ENCODE results near the gene VAT1. TPM values are rescaled to one million over a fixed set of nuclear protein-coding genes. Genes with fewer than 3 reads are reported as not detected.
"Not testable (repeated sequence)": the region's sequence is repeated elsewhere in the genome, so short reads cannot be mapped to it uniquely, and the experiment has no call there.

VAT1 gene
- total and polyA plus RNA-seq, 9 of the 15 experiments (the other 6 are each of a cell fraction or from before 2014, with no cell fraction given): 29.4 to 153 (median 66.7) TPM

GRCh38 chr17:42979511-42980273 is 42.5 kb downstream of the VAT1 start, which contains the start of gene PTGES3L (continued):
- TF ChIP-seq ZNF280A (IDR thresholded peaks at IDR 0.05; ENCODE audit: low read depth, partially characterized antibody): no peak
- no peak for TF ChIP-seq HOXB6 (CRISPR knock-in tag; IDR thresholded peaks at IDR 0.05; ENCODE audit: borderline replicate concordance)
- TF ChIP-seq ZFX (CRISPR knock-in tag; IDR thresholded peaks at IDR 0.05): peak; percentile 36; the same call in 1 of the 2 replicates
- no peak for TF ChIP-seq MBD2 (IDR thresholded peaks at IDR 0.05; ENCODE audit: borderline replicate concordance, low read depth)
- TF ChIP-seq ZNF347 (CRISPR knock-in tag; IDR thresholded peaks at IDR 0.05; ENCODE audit: low read depth): no peak
- no peak for TF ChIP-seq ELK1 (CRISPR knock-in tag; IDR thresholded peaks at IDR 0.05)
- TF ChIP-seq EGR1 (conservative IDR thresholded peaks at IDR 0.05): 0 out of 2 replicates have a peak, but pooled peaks have one; percentile 15
- no peak for TF ChIP-seq RBM39 (optimal IDR thresholded peaks at IDR 0.05; ENCODE audit: low read depth, low read length)
- no peak for TF ChIP-seq GTF2A2 (tag; IDR thresholded peaks at IDR 0.05)
- no peak for TF ChIP-seq ZHX1 (conservative IDR thresholded peaks at IDR 0.05; ENCODE audit: low read length)
- no peak for TF ChIP-seq HDAC6 (IDR thresholded peaks at IDR 0.05; ENCODE audit: low read depth, low read length)
- TF ChIP-seq ZNF778 (CRISPR knock-in tag; IDR thresholded peaks at IDR 0.05): no peak

- Histone ChIP-seq H3K27ac (ENCODE audit: extremely low read depth, low read depth, low read length) (0 out of 3 replicates have a peak overlapping the region, but pooled peaks have one; percentile 3), H3K9ac (ENCODE audit: insufficient read depth in 1 of 2, low read depth in 2 of 2, low read length in 2 of 2) (peak overlapping the region in 1 of 2 experiments; percentile 64; a peak in 1 of 4 replicates), H3K4me1 (replicated peaks in 1 of 2; ENCODE audit: control insufficient read depth in 2 of 2, insufficient read depth in 2 of 2, low read length in 2 of 2) (peaks cover 16 to 22% of the 10 kb centered on the region in 2 experiments; a peak in 4 of 5 replicates), H3K79me2 (ENCODE audit: control insufficient read depth, insufficient read depth, low read length) (peaks cover 18% of the 10 kb centered on the region)
- DNase-seq (ENCODE audit: extremely low read depth in 1 of 4, low spot score in 3 of 4); intact Hi-C loops (cut with micrococcal nuclease); in situ Hi-C loops (cut with MboI); H3K9me3 ChIP-seq (replicated peaks; ENCODE audit: control insufficient read depth, insufficient read depth, low read depth, low read length); H3K4me3 ChIP-seq; H3K4me2 ChIP-seq (ENCODE audit: insufficient read depth, low read length); FAIRE-seq; H3K36me3 ChIP-seq (ENCODE audit: control insufficient read depth, insufficient read depth, low read length); CTCF ChIA-PET (ENCODE audit: low intra/inter-chr PET ratio); BruUV-seq (replicated peaks); H3K9me1 ChIP-seq (ENCODE audit: control insufficient read depth, insufficient read depth, low read length); H2AFZ ChIP-seq (ENCODE audit: low read depth, low read length); H3K27me3 ChIP-seq (ENCODE audit: control insufficient read depth in 2 of 2, insufficient read depth in 2 of 2, low read length in 2 of 2); H4K20me1 ChIP-seq (replicated peaks; ENCODE audit: control insufficient read depth, insufficient read depth, low read length); ATAC-seq: not testable (repeated sequence)
- POLR2A ChIA-PET: interaction anchor here (1.1 kb wide), 2 partner anchors 11 to 22 kb away, joined by 3 to 4 read pairs; partner anchors contain the start of gene RPL27
- 72% methylated on average over 15 of the region's 16 CpGs for WGBS (ENCODE audit: insufficient coverage, low coverage, missing lambda C conversion rate)
These were observed 46.5 kb downstream of the VAT1 start for GRCh38 chr17:42975701-42976100.

Data from K562 (cell line).